ENCODE measurements around the gene PTH2R.
"Not testable (repeated sequence)": the region's sequence is repeated elsewhere in the genome, so short reads cannot be mapped to it uniquely, and the experiment has no call there.

The PTH2R gene

DNA sequence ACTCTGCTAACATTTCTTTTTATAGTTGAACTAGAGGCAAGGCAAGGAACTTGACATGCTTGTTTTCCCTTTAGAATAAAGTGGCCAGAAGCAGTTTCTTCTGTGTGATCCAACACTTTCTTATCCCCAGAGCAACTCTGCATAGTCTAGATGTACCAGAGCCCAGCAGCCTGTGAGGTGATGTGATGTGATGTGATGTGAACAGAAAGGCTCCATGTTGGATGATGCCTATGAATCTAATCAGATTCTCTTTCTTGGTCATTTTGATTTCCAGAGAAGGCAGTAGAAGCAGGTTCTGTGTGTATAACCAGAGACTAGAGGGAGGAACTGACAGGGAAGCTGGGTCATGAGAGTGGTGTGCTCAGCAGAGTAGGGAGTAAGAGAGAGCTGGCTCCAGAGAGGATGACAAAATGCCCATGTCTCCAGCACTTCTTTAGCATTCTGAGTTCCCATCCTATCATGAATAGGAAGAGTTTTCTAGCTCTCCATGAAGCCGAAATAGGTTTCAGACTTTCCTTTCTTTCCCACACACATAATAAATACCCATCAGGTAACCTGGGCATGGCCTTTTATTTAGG lies 31.0 kb upstream of the PTH2R start:
- TF ChIP-seq, protein P1, sequence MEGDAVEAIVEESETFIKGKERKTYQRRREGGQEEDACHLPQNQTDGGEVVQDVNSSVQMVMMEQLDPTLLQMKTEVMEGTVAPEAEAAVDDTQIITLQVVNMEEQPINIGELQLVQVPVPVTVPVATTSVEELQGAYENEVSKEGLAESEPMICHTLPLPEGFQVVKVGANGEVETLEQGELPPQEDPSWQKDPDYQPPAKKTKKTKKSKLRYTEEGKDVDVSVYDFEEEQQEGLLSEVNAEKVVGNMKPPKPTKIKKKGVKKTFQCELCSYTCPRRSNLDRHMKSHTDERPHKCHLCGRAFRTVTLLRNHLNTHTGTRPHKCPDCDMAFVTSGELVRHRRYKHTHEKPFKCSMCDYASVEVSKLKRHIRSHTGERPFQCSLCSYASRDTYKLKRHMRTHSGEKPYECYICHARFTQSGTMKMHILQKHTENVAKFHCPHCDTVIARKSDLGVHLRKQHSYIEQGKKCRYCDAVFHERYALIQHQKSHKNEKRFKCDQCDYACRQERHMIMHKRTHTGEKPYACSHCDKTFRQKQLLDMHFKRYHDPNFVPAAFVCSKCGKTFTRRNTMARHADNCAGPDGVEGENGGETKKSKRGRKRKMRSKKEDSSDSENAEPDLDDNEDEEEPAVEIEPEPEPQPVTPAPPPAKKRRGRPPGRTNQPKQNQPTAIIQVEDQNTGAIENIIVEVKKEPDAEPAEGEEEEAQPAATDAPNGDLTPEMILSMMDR (IDR thresholded peaks at IDR 0.05; ENCODE audit: extremely low read depth, missing control alignments) = no peak
- no peak for DNase-seq (ENCODE audit: low spot score)

DNA sequence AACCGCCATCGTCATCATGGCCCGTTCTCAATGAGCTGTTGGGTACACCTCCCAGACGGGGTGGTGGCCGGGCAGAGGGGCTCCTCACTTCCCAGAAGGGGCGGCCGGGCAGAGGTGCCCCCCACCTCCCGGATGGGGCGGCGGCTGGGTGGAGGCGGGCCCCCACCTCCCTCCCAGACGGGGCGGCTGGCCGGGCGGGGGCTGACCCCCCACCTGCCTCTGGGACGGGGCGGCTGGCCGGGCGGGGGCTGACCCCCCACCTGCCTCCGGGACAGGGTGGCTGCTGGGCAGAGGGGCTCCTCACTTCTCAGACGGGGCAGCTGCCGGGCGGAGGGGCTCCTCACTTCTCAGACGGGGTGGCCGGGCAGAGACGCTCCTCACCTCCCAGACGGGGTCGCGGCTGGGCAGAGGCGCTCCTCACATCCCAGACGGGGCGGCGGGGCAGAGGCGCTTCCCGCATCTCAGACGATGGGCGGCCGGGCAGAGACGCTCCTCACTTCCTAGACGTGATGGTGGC lies 29.2 kb upstream of the PTH2R start:
- not testable (repeated sequence) for DNase-seq (ENCODE audit: low spot score)

DNA sequence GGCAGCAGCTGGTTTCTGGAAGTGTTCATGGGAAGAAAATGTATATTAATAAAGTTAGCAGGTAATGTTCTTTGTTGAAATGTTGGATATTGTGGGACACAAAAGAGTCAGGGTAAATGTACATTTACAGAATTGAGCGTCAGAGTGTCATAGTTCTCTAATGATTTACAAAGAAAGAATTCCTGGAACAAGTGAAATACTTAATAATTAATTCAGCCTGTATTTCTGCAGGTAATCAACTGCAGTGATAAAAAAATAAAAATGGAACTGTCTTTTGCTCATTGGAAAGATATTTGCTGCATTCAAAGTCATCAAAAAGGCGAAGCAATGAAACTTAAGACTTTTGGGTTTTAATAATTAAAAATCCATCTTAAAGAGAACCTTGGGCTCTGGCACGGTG lies 27.4 kb upstream of the PTH2R start:
- TF ChIP-seq, protein P1 (IDR thresholded peaks at IDR 0.05; ENCODE audit: extremely low read depth, missing control alignments) = no peak
- DNase-seq (ENCODE audit: low spot score) = no peak

DNA sequence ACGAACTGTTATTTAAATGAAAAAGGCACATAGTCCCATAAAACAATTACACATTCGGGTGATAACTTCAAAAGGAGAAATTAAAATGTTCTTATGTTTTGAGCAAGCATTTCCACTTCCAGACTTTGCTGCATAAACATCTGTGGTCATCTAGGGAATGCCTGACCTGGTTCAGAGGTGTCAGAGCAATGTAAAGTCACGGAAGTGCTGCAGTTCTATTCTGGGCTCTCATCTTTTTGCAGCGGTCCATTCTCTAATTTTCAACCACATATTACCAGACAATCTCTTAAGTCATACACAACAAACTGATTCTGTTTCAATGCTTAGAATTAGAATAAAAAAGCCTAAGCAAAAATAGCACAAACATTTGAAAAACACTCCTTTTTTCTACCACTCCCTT lies 22.0 kb upstream of the PTH2R start:
- TF ChIP-seq, protein P1 (IDR thresholded peaks at IDR 0.05; ENCODE audit: extremely low read depth, missing control alignments) = no peak
- DNase-seq (ENCODE audit: low spot score) = no peak

DNA sequence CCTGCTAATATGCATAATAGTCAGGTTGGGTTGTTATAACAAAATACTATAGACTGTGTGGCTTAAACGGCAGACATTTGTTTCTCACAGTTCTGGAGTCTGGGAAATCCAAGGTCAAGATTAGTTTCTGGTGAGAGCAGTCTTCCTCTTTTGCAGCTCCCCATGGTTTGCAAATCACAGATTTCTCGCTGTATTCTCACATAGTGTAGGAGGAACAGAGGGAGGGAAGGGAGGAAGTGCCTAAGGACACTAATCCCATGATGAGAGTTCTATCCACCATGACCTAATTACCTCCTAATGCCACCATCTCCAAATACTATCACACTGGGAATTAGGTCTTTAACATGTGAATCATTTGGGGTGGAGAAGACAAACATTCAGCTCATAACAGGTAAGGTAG lies 20.1 kb upstream of the PTH2R start:
- no peak for DNase-seq (ENCODE audit: low spot score)
- TF ChIP-seq, protein P1 (IDR thresholded peaks at IDR 0.05; ENCODE audit: extremely low read depth, missing control alignments) = no peak

DNA sequence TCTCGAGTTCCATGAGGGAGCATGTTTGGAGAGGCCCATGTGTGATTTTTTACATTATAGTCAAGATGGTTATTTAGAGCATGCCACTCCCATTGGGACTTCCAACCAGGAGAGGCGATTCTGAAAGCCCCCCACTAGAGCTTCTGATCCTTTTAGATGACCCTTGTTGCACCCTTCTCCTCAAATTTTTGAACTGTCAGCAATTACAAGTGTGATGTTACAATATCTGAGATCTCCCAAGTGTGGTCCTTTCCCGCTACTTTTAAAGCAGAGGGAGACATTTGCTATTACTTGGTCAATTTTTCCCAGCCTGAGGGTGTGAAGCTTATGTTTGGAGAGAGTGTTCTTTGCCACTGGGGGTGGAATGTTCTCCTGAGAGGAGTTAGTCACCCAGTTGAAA lies 16.7 kb upstream of the PTH2R start:
- DNase-seq (ENCODE audit: low spot score) = no peak
- TF ChIP-seq, protein P1 (IDR thresholded peaks at IDR 0.05; ENCODE audit: extremely low read depth, missing control alignments) = no peak

DNA sequence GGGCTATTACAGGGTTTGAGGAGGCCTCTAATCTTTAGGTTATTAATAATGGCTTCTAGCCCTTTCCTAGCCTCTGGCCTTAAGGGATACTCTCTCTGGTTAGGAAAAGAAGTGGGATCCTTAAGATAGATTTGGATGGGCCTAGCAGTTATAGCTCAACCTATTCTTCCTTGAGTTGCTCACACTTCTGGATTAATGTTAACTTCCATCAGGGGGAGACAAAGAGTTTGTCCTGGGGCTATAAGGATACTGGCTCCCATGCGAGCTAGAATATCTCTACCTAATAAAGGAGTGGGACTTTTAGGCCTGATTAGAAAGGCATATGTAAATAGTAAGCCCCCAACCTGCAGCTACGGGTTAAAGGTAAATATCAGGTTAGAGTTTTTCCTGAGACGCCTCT lies 14.3 kb upstream of the PTH2R start:
- TF ChIP-seq, protein P1 (IDR thresholded peaks at IDR 0.05; ENCODE audit: extremely low read depth, missing control alignments) = no peak
- DNase-seq (ENCODE audit: low spot score) = no peak

DNA sequence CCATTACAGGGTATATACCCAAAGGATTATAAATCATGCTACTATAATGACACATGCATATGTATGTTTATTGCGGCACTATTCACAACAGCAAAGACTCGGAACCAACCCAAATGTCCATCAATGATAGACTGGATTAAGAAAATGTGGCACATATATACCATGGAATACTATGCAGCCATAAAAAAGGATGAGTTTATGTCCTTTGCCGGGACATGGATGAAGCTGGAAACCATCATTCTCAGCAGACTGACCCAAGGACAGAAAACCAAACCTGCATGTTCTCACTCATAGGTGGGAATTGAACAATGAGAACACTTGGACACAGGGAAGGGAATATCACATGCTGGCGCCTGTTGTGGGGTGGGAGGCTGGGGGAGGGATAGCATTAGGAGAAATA lies 9.8 kb upstream of the PTH2R start:
- not testable (repeated sequence) for DNase-seq (ENCODE audit: low spot score)
